Neutrophil (primary cell): ENCODE data around the gene IGF2.

Source experiments
- H3K27ac ChIP-seq: fragments of 200-600 bp; sonication (generic); 2 replicates; pipeline ENCODE4 v1.5.1; 2016; ENCODE audit warnings: mild to moderate bottlenecking, moderate library complexity
- H3K27me3 ChIP-seq: fragments of 200-600 bp; sonication (generic); 2 replicates; pipeline ENCODE4 v1.6.0; 2016; ENCODE audit warnings: mild to moderate bottlenecking
- H3K36me3 ChIP-seq: fragments of 200-600 bp; sonication (generic); 2 replicates; pipeline ENCODE4 v1.5.1; 2017
- H3K4me1 ChIP-seq, 2 experiments: fragments of 200-600 bp in 1 of 2; sonication (generic) in 1 of 2; 1 replicate in 1 of 2; 2 replicates in 1 of 2; pipeline versions ENCODE4 v1.5.1 to v1.6.1; 2013 to 2016; ENCODE audit warnings: low read depth in 1 of 2, low read length in 1 of 2, mild to moderate bottlenecking in 1 of 2, moderate library complexity in 1 of 2; ENCODE audit not compliant: control insufficient read depth in 1 of 2, insufficient read depth in 1 of 2
- H3K4me3 ChIP-seq, 2 experiments: fragments of 200-600 bp in 1 of 2; sonication (generic) in 1 of 2; 1 replicate in 1 of 2; 2 replicates in 1 of 2; pipeline ENCODE4 v1.5.1; 2013 to 2016; ENCODE audit warnings: low read depth in 1 of 2, low read length in 1 of 2, mild to moderate bottlenecking in 1 of 2, moderate library complexity in 1 of 2
- H3K9me3 ChIP-seq: fragments of 200-600 bp; sonication (generic); 2 replicates; pipeline ENCODE4 v1.5.1; 2016
- CTCF ChIP-seq: fragments of 200-600 bp; sonication (generic); IDR thresholded peaks from 2 replicates; pipeline ENCODE4 v1.5.1; 2016; ENCODE audit warnings: antibody characterized with exemption

The IGF2 gene

GRCh38 chr11:2110521-2110920, 28.7 kb downstream of the IGF2 start:
- Histone ChIP-seq H3K4me3 (no peak overlapping the region), H3K9me3 (no peaks in the 10 kb centered on the region), H3K27me3 (peaks cover 28% of the 10 kb centered on the region), H3K27ac (no peak overlapping the region), H3K36me3 (no peaks in the 10 kb centered on the region), H3K4me1 (no peaks in the 10 kb centered on the region)
- no peak for TF ChIP-seq CTCF

GRCh38 chr11:2109541-2110019, 29.6 kb downstream of the IGF2 start:
- no peaks in the 10 kb centered on the region for H3K9me3 ChIP-seq
- no peaks in the 10 kb centered on the region for H3K36me3 ChIP-seq
- H3K4me3 ChIP-seq: no peak overlapping the region
- peaks cover 28% of the 10 kb centered on the region for H3K27me3 ChIP-seq
- TF ChIP-seq CTCF: no peak
- H3K27ac ChIP-seq: no peak overlapping the region
- H3K4me1 ChIP-seq: no peaks in the 10 kb centered on the region

- no peaks in the 10 kb centered on the region for H3K4me1 ChIP-seq
- TF ChIP-seq CTCF: no peak
- no peak overlapping the region for H3K4me3 ChIP-seq
- no peak overlapping the region for H3K27ac ChIP-seq
- peaks cover 28% of the 10 kb centered on the region for H3K27me3 ChIP-seq
- H3K36me3 ChIP-seq: no peaks in the 10 kb centered on the region
- H3K9me3 ChIP-seq: no peaks in the 10 kb centered on the region
Measured at GRCh38 chr11:2108675-2109491, 30.3 kb downstream of the IGF2 start.

- H3K36me3 ChIP-seq: no peaks in the 10 kb centered on the region
- no peaks in the 10 kb centered on the region for H3K9me3 ChIP-seq
- peaks cover 28% of the 10 kb centered on the region for H3K27me3 ChIP-seq
- TF ChIP-seq CTCF: no peak
- H3K4me1 ChIP-seq: no peaks in the 10 kb centered on the region
- H3K4me3 ChIP-seq: no peak overlapping the region
- no peak overlapping the region for H3K27ac ChIP-seq
Measured at GRCh38 chr11:2107941-2108630, 31.1 kb downstream of the IGF2 start.

GRCh38 chr11:2107521-2107920, 31.7 kb downstream of the IGF2 start:
- no peaks in the 10 kb centered on the region for H3K4me1 ChIP-seq
- H3K27ac ChIP-seq: no peak overlapping the region
- H3K4me3 ChIP-seq: no peak overlapping the region
- no peaks in the 10 kb centered on the region for H3K9me3 ChIP-seq
- no peak for TF ChIP-seq CTCF
- H3K36me3 ChIP-seq: no peaks in the 10 kb centered on the region
- peaks cover 28% of the 10 kb centered on the region for H3K27me3 ChIP-seq
